ENCODE results near the gene TDP2.

The TDP2 gene

GRCh38 chr6:24666641-24667377, at the start of gene TDP2, which contains the start of gene ACOT13:
Gene TDP2, minus strand, starts transcription at chr6:24666899. Its CDS starts 37 bp downstream, at chr6:24666862.
Gene ACOT13, plus strand, starts transcription at chr6:24667077. Its CDS starts 187 bp downstream, at chr6:24667264.
- DNase-seq = peak; percentile 97

GRCh38 chr6:24710519-24711303, 44.0 kb upstream of the TDP2 start:
- DNase-seq = no peak

- no peak for DNase-seq
Observed at GRCh38 chr6:24709014-24709711, 42.5 kb upstream of the TDP2 start.

GRCh38 chr6:24708612-24709011, 41.9 kb upstream of the TDP2 start:
- no peak for DNase-seq

GRCh38 chr6:24704468-24704867, 37.8 kb upstream of the TDP2 start:
- no peak for DNase-seq

- no peak for DNase-seq
Observed at GRCh38 chr6:24702720-24703282, 36.1 kb upstream of the TDP2 start.

GRCh38 chr6:24699521-24700359, 33.0 kb upstream of the TDP2 start:
- DNase-seq = no peak

- DNase-seq = no peak
Observed at GRCh38 chr6:24696097-24696496, 29.4 kb upstream of the TDP2 start.

- DNase-seq = peak; percentile 46
Observed at GRCh38 chr6:24695635-24696034, 28.9 kb upstream of the TDP2 start.

- peak; percentile 3 for DNase-seq
Observed at GRCh38 chr6:24694198-24694597, 27.5 kb upstream of the TDP2 start.

GRCh38 chr6:24692848-24693592, 26.3 kb upstream of the TDP2 start:
- no peak for DNase-seq

- no peak for DNase-seq
Observed at GRCh38 chr6:24692415-24692814, 25.7 kb upstream of the TDP2 start.

- DNase-seq = no peak
Observed at GRCh38 chr6:24692003-24692402, 25.3 kb upstream of the TDP2 start.

GRCh38 chr6:24691550-24691949, 24.9 kb upstream of the TDP2 start:
- no peak for DNase-seq

- peak; percentile 41 for DNase-seq
Observed at GRCh38 chr6:24690593-24690992, 23.9 kb upstream of the TDP2 start.

- no peak for DNase-seq
Observed at GRCh38 chr6:24689964-24690363, 23.3 kb upstream of the TDP2 start.

- DNase-seq = no peak
Observed at GRCh38 chr6:24686946-24687345, 20.2 kb upstream of the TDP2 start.

GRCh38 chr6:24686408-24686807, 19.7 kb upstream of the TDP2 start:
- no peak for DNase-seq

- peak; percentile 45 for DNase-seq
Observed at GRCh38 chr6:24683297-24684296, 16.9 kb upstream of the TDP2 start.

- DNase-seq = no peak
Observed at GRCh38 chr6:24680582-24680981, 13.9 kb upstream of the TDP2 start.

Measured in NCI-H146 (cell line).